ENCODE results near the gene KRTAP22-1. TPM values are rescaled to one million over a fixed set of nuclear protein-coding genes. Genes with fewer than 3 reads are reported as not detected.

Gene KRTAP22-1
- total RNA-seq, 4 donors from 2014 or later, result not detected

GRCh38 chr21:30590297-30590696, 10.6 kb upstream of the KRTAP22-1 start, which contains the start of gene KRTAP22-2:
KRTAP22-2 (minus strand) TSS chr21:30590397.
- TF ChIP-seq POLR2A (IDR thresholded peaks at IDR 0.05), result no peak
- TF ChIP-seq, protein P1, sequence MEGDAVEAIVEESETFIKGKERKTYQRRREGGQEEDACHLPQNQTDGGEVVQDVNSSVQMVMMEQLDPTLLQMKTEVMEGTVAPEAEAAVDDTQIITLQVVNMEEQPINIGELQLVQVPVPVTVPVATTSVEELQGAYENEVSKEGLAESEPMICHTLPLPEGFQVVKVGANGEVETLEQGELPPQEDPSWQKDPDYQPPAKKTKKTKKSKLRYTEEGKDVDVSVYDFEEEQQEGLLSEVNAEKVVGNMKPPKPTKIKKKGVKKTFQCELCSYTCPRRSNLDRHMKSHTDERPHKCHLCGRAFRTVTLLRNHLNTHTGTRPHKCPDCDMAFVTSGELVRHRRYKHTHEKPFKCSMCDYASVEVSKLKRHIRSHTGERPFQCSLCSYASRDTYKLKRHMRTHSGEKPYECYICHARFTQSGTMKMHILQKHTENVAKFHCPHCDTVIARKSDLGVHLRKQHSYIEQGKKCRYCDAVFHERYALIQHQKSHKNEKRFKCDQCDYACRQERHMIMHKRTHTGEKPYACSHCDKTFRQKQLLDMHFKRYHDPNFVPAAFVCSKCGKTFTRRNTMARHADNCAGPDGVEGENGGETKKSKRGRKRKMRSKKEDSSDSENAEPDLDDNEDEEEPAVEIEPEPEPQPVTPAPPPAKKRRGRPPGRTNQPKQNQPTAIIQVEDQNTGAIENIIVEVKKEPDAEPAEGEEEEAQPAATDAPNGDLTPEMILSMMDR (IDR thresholded peaks at IDR 0.05), result no peak
- H3K4me3 ChIP-seq (ENCODE audit: low read depth, poor library complexity, severe bottlenecking), result no peak within 1 kb of the TSS
- intact Hi-C loops (cut with DNase I; ENCODE audit: low total_unique reads), result no loop called here
- no peak for DNase-seq (ENCODE audit: low spot score in 2 of 2)

- WGBS, 2 donors, result 95 to 98% methylated on average over 4 of the region's 4 CpGs
- intact Hi-C loops (cut with DNase I; ENCODE audit: low total_unique reads), result no loop called here
- no peak within 1 kb of the TSS for H3K4me3 ChIP-seq (ENCODE audit: low read depth, poor library complexity, severe bottlenecking)
- TF ChIP-seq POLR2A (IDR thresholded peaks at IDR 0.05), result no peak
- TF ChIP-seq, protein P1 (IDR thresholded peaks at IDR 0.05), result no peak
- no peak for DNase-seq (ENCODE audit: low spot score in 2 of 2)
Measured at GRCh38 chr21:30592140-30592539, 8.7 kb upstream of the KRTAP22-1 start, which contains the start of gene KRTAP6-3. KRTAP6-3 (plus strand) TSS chr21:30592440; CDS start chr21:30592446, 6 bp downstream.

GRCh38 chr21:30598802-30599201, 2.1 kb upstream of the KRTAP22-1 start, which contains the start of gene KRTAP6-2:
KRTAP6-2 (minus strand) TSS chr21:30598902; CDS start chr21:30598874, 28 bp downstream.
- DNase-seq (ENCODE audit: low spot score in 2 of 2), result no peak
- no peak within 1 kb of the TSS for H3K4me3 ChIP-seq (ENCODE audit: low read depth, poor library complexity, severe bottlenecking)
- TF ChIP-seq POLR2A (IDR thresholded peaks at IDR 0.05), result no peak
- TF ChIP-seq, protein P1 (IDR thresholded peaks at IDR 0.05), result no peak
- WGBS, 2 donors, result 93 to 96% methylated on average over 6 of the region's 6 CpGs
- intact Hi-C loops (cut with DNase I; ENCODE audit: low total_unique reads), result no loop called here

- no peak for TF ChIP-seq POLR2A (IDR thresholded peaks at IDR 0.05)
- TF ChIP-seq, protein P1 (IDR thresholded peaks at IDR 0.05), result no peak
- 80 to 85% methylated on average over 2 of the region's 2 CpGs for WGBS, 2 donors
- no peak for DNase-seq (ENCODE audit: low spot score in 2 of 2)
- no peak overlapping the region for H3K4me3 ChIP-seq (ENCODE audit: low read depth, poor library complexity, severe bottlenecking)
- intact Hi-C loops (cut with DNase I; ENCODE audit: low total_unique reads), result no loop called here
Measured at GRCh38 chr21:30605968-30606367, 5.1 kb downstream of the KRTAP22-1 start.

DNA sequence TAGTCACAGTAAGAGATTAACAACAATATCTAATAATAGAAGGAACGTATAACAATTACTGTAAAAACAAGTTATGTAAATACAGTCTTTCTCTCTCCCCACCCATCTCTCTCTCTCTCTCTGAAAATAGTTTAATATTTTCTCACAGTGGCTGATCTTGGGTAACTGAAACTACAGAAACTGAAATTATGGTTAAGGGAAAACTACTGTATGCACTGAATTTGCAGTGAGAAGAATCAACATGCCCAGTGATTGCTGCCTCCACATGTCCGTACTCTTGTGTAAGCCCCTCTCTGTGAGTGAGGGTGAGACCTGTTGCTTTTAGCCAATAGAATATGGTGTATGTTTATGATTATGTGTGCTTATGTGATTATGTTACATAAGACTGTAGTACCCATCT, 11.2 kb downstream of the KRTAP22-1 start:
- no peak overlapping the region for H3K4me3 ChIP-seq (ENCODE audit: low read depth, poor library complexity, severe bottlenecking)
- TF ChIP-seq POLR2A (IDR thresholded peaks at IDR 0.05), result no peak
- TF ChIP-seq, protein P1 (IDR thresholded peaks at IDR 0.05), result no peak
- DNase-seq (ENCODE audit: low spot score in 2 of 2), result no peak
- 70 to 76% methylated on average over 2 of the region's 2 CpGs for WGBS, 2 donors
- intact Hi-C loops (cut with DNase I; ENCODE audit: low total_unique reads), result no loop called here

- TF ChIP-seq, protein P1 (IDR thresholded peaks at IDR 0.05), result no peak
- no peak for TF ChIP-seq POLR2A (IDR thresholded peaks at IDR 0.05)
- 70 to 80% methylated on average over 2 of the region's 2 CpGs for WGBS, 2 donors
- intact Hi-C loops (cut with DNase I; ENCODE audit: low total_unique reads), result no loop called here
- no peak for DNase-seq (ENCODE audit: low spot score in 2 of 2)
- no peak within 1 kb of the TSS for H3K4me3 ChIP-seq (ENCODE audit: low read depth, poor library complexity, severe bottlenecking)
Measured at GRCh38 chr21:30613836-30614235, 12.9 kb downstream of the KRTAP22-1 start, which contains the start of gene KRTAP6-1. KRTAP6-1 (minus strand) TSS chr21:30613930; CDS start chr21:30613904, 26 bp downstream.
